DMS114 treated with DMSO at 0.1 percent for 48 hours (cell line): Measurements from ENCODE around the gene MBNL3.

Source experiments
- DNase-seq: peaks from one replicate; lab custom pipeline; 2025; ENCODE audit not compliant: unreplicated experiment; lab: John Stamatoyannopoulos, UW

MBNL3 gene

GRCh38 chrX:132488819-132489577, at the start of gene MBNL3:
MBNL3 (minus strand) TSS chrX:132489038; CDS start chrX:132439611, 49,427 bp downstream.
- no peak for DNase-seq

- DNase-seq: no peak
Measured at GRCh38 chrX:132533409-132533808, 44.6 kb upstream of the MBNL3 start.

GRCh38 chrX:132532913-132533312, 44.1 kb upstream of the MBNL3 start:
- no peak for DNase-seq

DNA sequence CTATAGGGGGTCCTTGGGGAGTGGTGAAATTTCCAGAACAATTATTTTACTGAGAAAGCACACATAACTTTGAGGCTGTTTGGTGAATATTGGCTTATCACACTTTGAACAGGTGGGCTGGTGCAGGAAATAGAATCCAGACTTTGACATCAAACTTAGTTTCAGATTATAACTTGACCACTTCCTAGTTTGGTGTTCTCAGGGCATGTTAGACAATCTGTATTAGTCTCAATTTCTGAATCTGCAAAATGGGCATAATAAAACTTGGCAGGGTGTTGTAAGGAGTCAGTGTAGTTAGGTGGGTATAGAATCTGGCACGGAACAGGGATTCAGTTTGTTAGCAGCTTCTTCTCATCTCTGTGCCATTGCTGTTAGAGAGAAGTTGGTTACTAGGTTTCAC, 43.3 kb upstream of the MBNL3 start:
- no peak for DNase-seq

GRCh38 chrX:132520792-132521191, 32.0 kb upstream of the MBNL3 start:
- DNase-seq: no peak

DNA sequence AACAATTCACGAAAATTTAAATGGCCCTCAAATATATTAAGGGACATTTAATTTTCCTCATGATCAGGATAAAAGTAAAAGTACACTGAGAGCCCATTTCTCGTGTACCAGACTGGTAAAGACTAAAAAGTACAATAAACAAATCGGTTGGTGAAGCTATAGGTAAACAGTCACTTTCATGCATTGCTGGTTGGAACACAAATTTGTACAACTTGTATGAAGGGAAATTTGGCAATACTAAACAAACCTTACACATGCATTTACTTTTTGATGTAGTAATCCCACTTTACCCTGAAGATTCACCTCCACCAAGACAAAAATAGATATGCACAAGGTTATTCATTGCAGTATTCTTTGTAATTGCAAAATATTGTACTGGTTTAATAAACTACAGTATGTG, 31.4 kb upstream of the MBNL3 start:
- DNase-seq: no peak

DNA sequence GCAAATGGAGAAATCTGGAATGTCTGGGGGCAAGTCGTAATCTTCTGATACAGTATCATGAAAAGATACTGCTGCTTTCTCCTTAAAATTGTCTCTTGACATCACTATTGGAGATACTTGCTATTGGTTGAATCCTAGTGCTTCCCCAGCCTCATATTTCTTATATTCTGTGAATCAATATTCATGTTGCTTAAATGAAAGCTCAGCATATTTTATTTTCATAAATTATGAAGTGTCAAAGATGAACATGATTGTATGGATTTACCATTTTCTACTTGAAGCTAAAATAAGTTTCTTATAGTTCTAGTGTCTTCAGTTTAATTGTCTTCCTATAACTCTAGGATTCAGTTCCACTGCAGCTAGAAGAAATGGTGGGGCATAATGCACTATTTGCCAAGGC, 29.6 kb upstream of the MBNL3 start:
- DNase-seq: no peak

DNA sequence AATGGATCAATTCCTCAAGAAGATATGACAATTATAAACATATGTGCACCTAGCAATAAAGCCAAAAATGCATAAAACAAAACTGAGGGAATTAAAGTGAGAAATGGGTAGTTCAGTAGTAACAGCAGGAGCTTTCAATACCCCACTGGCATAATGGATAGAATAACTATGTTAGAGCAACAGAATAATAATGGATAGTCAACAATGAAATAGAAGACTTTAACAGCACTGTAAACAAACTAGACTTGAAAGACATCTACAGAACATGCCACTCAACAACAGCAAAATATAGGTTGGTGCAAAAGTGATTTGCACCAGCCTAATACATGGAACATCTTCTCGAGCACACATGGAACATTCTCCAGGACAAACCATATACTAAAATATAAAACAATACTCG, 20.0 kb upstream of the MBNL3 start:
- no peak for DNase-seq

GRCh38 chrX:132505116-132505515, 16.3 kb upstream of the MBNL3 start:
- no peak for DNase-seq

- no peak for DNase-seq
Measured at GRCh38 chrX:132504417-132504816, 15.6 kb upstream of the MBNL3 start.

GRCh38 chrX:132501606-132502005, 12.8 kb upstream of the MBNL3 start:
- no peak for DNase-seq

DNA sequence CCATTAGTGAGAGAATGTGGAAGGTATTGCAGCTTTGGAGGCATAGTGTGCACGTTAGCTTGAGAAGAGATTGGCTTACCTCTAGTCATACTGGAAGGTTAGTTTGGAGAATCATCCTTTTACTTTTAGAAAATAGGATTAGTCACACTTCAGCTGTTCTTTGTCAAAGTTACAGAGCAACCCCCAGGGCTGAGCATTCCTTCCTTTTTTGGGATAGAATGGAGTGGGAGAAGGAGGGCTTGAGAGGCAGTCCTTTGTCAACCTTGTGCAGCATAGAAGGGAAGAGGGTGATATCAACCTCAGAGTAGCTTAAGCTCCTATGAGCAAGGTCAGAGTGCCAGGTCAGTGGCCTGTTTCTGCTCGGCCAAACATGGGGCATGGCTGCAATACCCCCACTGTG, 8.6 kb upstream of the MBNL3 start:
- no peak for DNase-seq

DNA sequence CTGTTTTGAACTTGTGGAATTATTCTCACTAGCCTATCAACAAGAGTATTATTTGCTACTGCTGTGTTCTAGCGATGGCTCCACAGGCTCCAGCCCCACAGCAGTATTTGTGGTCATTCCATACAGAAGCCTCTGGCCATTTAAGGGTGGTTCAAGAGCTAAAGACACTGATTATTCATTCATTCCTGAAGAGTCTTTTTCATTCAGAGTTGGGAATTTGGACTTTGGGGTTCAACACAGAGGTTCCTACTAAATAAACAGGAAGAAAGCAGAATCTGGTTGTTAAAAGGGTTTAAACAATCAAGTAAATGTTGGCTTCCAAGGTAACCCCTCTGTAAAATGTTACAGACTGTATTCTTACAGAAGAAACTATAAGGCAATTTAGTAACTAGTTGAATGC, 4.3 kb upstream of the MBNL3 start:
- no peak for DNase-seq

GRCh38 chrX:132491191-132491590, 2.4 kb upstream of the MBNL3 start:
- no peak for DNase-seq

GRCh38 chrX:132489578-132490419, 961 bp upstream of the MBNL3 start:
- no peak for DNase-seq

DNA sequence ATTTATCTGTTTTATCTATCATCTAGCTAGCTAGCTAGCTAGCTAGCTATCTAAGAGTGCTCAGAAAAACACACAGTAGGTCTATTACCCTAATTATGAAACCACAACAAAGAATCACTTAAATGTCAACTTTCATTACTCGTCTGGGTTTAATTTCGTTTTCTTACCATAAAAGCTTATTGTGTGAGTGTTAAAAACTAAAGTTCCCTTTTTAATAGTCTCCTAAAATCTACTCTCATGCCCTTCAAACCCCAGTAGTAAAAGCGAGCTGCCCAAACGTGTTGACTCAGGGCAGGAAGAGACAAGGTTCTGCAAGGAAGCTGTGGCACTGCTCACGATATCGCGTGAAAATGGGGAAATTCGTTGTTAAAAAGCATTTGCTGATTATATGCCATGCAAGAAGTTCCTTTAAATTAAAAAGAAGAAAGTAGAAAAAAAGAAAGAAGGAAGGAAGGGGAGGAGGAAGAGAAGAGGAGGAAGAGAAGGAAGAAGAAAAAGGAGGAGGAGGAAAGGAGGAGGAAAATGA, 595 bp downstream of the MBNL3 start:
- DNase-seq: no peak

GRCh38 chrX:132486599-132487178, 2.1 kb downstream of the MBNL3 start:
- no peak for DNase-seq

- DNase-seq: no peak
Measured at GRCh38 chrX:132483951-132484350, 4.9 kb downstream of the MBNL3 start.

GRCh38 chrX:132483488-132483887, 5.3 kb downstream of the MBNL3 start:
- DNase-seq: no peak

GRCh38 chrX:132482632-132483031, 6.2 kb downstream of the MBNL3 start:
- no peak for DNase-seq

DNA sequence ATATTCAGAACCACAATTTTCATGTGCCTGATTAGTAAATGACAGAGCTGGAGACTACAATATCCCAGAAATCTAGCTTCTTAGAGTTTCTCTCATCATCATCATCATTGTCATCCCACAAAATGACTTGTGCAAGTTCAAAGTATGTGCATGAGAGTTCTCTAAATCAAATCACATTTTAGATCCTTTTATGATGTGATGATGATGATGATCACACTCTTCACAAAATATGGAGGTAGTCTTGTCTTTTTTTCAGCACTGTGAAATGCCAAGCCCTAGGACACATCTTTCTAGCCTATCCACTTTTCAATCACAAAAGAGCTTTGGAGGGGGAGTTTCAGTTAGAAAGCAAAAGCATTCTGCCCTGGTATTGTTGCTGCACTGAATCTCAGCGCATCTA, 7.4 kb downstream of the MBNL3 start:
- DNase-seq: no peak
